Esophagus muscularis mucosa (tissue), 4 donors: ENCODE measurements around the gene SPECC1.

ENCODE experiments used
- CTCF ChIP-seq, 3 experiments: fragments of 200-600 bp in 2 of 3; fragments of 450-650 bp in 1 of 3; sonication (generic) in 2 of 3; IDR thresholded peaks; one replicate each; pipeline ENCODE4 v1.5.1; 2017 to 2019; ENCODE audit warnings: antibody characterized with exemption in 3 of 3, mild to moderate bottlenecking in 2 of 3, moderate library complexity in 1 of 3
- EP300 ChIP-seq: sonication (generic); formaldehyde crosslinking; IDR thresholded peaks from one replicate; pipeline ENCODE4 v1.6.1; 2017; ENCODE audit warnings: antibody characterized with exemption
- POLR2A ChIP-seq: fragments of 450-650 bp; IDR thresholded peaks from one replicate; pipeline ENCODE4 v1.6.1; 2017; ENCODE audit warnings: antibody characterized with exemption, moderate library complexity, mild to moderate bottlenecking, low read depth
- POLR2AphosphoS5 ChIP-seq, 2 donors: sonication (generic); formaldehyde crosslinking; IDR thresholded peaks; one replicate each; pipeline ENCODE4 v1.6.1; 2017; ENCODE audit warnings: antibody characterized with exemption in 2 of 2

GRCh38 chr17:20033415-20033814 lies 24.3 kb downstream of the SPECC1 start:
- TF ChIP-seq CTCF (IDR thresholded peaks at IDR 0.05) (no peak), EP300 (no peak), POLR2A (no peak), POLR2AphosphoS5 (IDR thresholded peaks at IDR 0.05) (no peak)
